HepG2 (cell line): Measurements from ENCODE around the gene DCST2. TPM values are rescaled to one million over a fixed set of nuclear protein-coding genes. Genes with fewer than 3 reads are reported as not detected.

Experiments used
- CENPT ChIP-seq: sonication (generic); formaldehyde crosslinking; IDR thresholded peaks from 2 replicates; pipeline ENCODE4 v1.8.0; 2022; ENCODE audit warnings: low read depth, mild to moderate bottlenecking, moderate library complexity, missing genetic modification reagents
- FOSL2 ChIP-seq: sonication (generic); formaldehyde crosslinking; IDR thresholded peaks from 2 replicates; pipeline ENCODE4 v1.4.0; 2020; ENCODE audit warnings: missing genetic modification reagents
- KDM4B ChIP-seq: sonication (generic); formaldehyde crosslinking; IDR thresholded peaks from 2 replicates; pipeline ENCODE4 v1.4.0; 2020; ENCODE audit warnings: missing genetic modification reagents
- MEIS2 ChIP-seq: sonication (generic); formaldehyde crosslinking; IDR thresholded peaks from 2 replicates; pipeline ENCODE4 v1.9.0; 2021; ENCODE audit warnings: mild to moderate bottlenecking, missing genetic modification reagents
- MXD4 ChIP-seq: IDR thresholded peaks from 2 replicates; pipeline ENCODE4 v1.6.1; 2016; ENCODE audit warnings: mild to moderate bottlenecking, missing biosample characterization, missing genetic modification reagents
- SMARCC2 ChIP-seq: fragments of 450-650 bp; IDR thresholded peaks from 2 replicates; pipeline ENCODE4 v1.6.1; 2017; ENCODE audit warnings: antibody characterized with exemption, mild to moderate bottlenecking
- SMC3 ChIP-seq: IDR thresholded peaks from 2 replicates; pipeline ENCODE4 v1.6.1; 2011; ENCODE audit warnings: low read length, improper control_type of control experiment
- SSRP1 ChIP-seq: IDR thresholded peaks from 2 replicates; pipeline ENCODE4 v1.6.1; 2016; ENCODE audit warnings: control low read depth
- THYN1 ChIP-seq: sonication (generic); formaldehyde crosslinking; IDR thresholded peaks from 2 replicates; pipeline ENCODE4 v1.8.1; 2023; ENCODE audit warnings: low read depth, mild to moderate bottlenecking, moderate library complexity, missing genetic modification reagents, borderline replicate concordance
- TMF1 ChIP-seq: sonication (generic); formaldehyde crosslinking; IDR thresholded peaks from 2 replicates; pipeline ENCODE4 v1.8.1; 2022; ENCODE audit warnings: low read depth, missing genetic modification reagents
- ZBTB44 ChIP-seq: sonication (generic); formaldehyde crosslinking; IDR thresholded peaks from 2 replicates; pipeline ENCODE4 v1.4.0; 2020; ENCODE audit warnings: missing genetic modification reagents
- ZC3H13 ChIP-seq: sonication (generic); formaldehyde crosslinking; IDR thresholded peaks from 2 replicates; pipeline ENCODE4 v1.8.1; 2023; ENCODE audit warnings: mild to moderate bottlenecking, missing genetic modification reagents, moderate library complexity
- ZEB1 ChIP-seq: IDR thresholded peaks from 2 replicates; pipeline ENCODE4 v1.6.1; 2012; ENCODE audit warnings: mild to moderate bottlenecking, low read depth, inconsistent platforms; ENCODE audit not compliant: insufficient replicate concordance
- ZFX ChIP-seq: sonication (generic); formaldehyde crosslinking; IDR thresholded peaks from 2 replicates; pipeline ENCODE4 v1.4.0; 2020; ENCODE audit warnings: mild to moderate bottlenecking, low read depth, missing genetic modification reagents, moderate library complexity
- ZFY ChIP-seq: sonication (generic); formaldehyde crosslinking; IDR thresholded peaks from 2 replicates; pipeline ENCODE4 v1.4.0; 2020; ENCODE audit warnings: missing genetic modification reagents
- ZNF20 ChIP-seq: sonication (generic); formaldehyde crosslinking; IDR thresholded peaks from 2 replicates; pipeline ENCODE4 v1.4.0; 2020; ENCODE audit warnings: mild to moderate bottlenecking, moderate library complexity, missing genetic modification reagents
- ZNF546 ChIP-seq: sonication (generic); formaldehyde crosslinking; conservative IDR thresholded peaks from 2 replicates; pipeline ENCODE4 v1.8.1; 2023; ENCODE audit warnings: mild to moderate bottlenecking, missing genetic modification reagents
- ZNF567 ChIP-seq: sonication (generic); formaldehyde crosslinking; IDR thresholded peaks from 2 replicates; pipeline ENCODE4 v1.8.1; 2023; ENCODE audit warnings: mild to moderate bottlenecking, missing genetic modification reagents, borderline replicate concordance
- ZSCAN12 ChIP-seq: sonication (generic); formaldehyde crosslinking; IDR thresholded peaks from 2 replicates; pipeline ENCODE4 v1.9.0; 2021; ENCODE audit warnings: mild to moderate bottlenecking, missing genetic modification reagents
- polyA plus RNA-seq, 8 experiments: library from polyadenylated mRNA; depleted of rRNA in 3 of 8; stranded (reverse) in 7 of 8; unstranded in 1 of 8; fragments of >200 nt; fragmentation: Illumina TruSeq in 4 of 8; extraction: Trizol in 4 of 8; gene quantifications; 2 replicates each; pipeline versions ENCODE4 v1.2.1 to v1.2.3, GENCODE V29; 2011 to 2016; ENCODE audit warnings: low read depth in 4 of 8, missing spikeins in 1 of 8, mixed read lengths in 1 of 8; ENCODE audit not compliant: insufficient read depth in 1 of 8
- total RNA-seq, 5 experiments: library from RNA; depleted of rRNA; stranded (reverse); fragments of >200 nt; fragmentation: Illumina TruSeq; extraction: Trizol; gene quantifications; 2 replicates each; pipeline ENCODE4 v1.2.3, GENCODE V29; 2016; ENCODE audit warnings: low read depth in 1 of 5
- TF ChIP-seq, protein P1 (sequence below): IDR thresholded peaks from 2 replicates; pipeline ENCODE4 v1.6.1; 2016; ENCODE audit warnings: low read depth, missing genetic modification reagents, missing compliant biosample characterization
- TF ChIP-seq, protein P2 (sequence below): sonication (generic); formaldehyde crosslinking; conservative IDR thresholded peaks from 2 replicates; pipeline ENCODE4 v1.4.0; 2020; ENCODE audit warnings: mild to moderate bottlenecking, missing genetic modification reagents, moderate library complexity

DCST2 gene
- total and polyA plus RNA-seq, 2 of the 13 experiments (the other 11 are each of a cell fraction or from before 2014, with no cell fraction given) = 0.74 TPM; not detected in 1

- TF ChIP-seq ZNF20 (CRISPR knock-in tag) (no peak), SMARCC2 (no peak), CENPT (CRISPR knock-in tag) (no peak), THYN1 (CRISPR knock-in tag) (no peak), MEIS2 (CRISPR knock-in tag) (no peak), ZEB1 (no peak), TMF1 (CRISPR knock-in tag) (no peak), ZNF546 (0 out of 2 replicates have a peak, but pooled peaks have one; percentile 2), ZFY (no peak), SMC3 (no peak), ZC3H13 (CRISPR knock-in tag) (no peak), SSRP1 (CRISPR knock-in tag) (no peak), MXD4 (CRISPR knock-in tag) (no peak), ZSCAN12 (CRISPR knock-in tag) (peak; percentile 71; the same call in 1 of the 2 replicates), ZFX (CRISPR knock-in tag) (no peak; the same call in 1 of the 2 replicates), ZBTB44 (CRISPR knock-in tag) (no peak), FOSL2 (CRISPR knock-in tag) (no peak), KDM4B (CRISPR knock-in tag) (0 out of 2 replicates have a peak, but pooled peaks have one; percentile 1), ZNF567 (no peak)
- TF ChIP-seq, protein P1, sequence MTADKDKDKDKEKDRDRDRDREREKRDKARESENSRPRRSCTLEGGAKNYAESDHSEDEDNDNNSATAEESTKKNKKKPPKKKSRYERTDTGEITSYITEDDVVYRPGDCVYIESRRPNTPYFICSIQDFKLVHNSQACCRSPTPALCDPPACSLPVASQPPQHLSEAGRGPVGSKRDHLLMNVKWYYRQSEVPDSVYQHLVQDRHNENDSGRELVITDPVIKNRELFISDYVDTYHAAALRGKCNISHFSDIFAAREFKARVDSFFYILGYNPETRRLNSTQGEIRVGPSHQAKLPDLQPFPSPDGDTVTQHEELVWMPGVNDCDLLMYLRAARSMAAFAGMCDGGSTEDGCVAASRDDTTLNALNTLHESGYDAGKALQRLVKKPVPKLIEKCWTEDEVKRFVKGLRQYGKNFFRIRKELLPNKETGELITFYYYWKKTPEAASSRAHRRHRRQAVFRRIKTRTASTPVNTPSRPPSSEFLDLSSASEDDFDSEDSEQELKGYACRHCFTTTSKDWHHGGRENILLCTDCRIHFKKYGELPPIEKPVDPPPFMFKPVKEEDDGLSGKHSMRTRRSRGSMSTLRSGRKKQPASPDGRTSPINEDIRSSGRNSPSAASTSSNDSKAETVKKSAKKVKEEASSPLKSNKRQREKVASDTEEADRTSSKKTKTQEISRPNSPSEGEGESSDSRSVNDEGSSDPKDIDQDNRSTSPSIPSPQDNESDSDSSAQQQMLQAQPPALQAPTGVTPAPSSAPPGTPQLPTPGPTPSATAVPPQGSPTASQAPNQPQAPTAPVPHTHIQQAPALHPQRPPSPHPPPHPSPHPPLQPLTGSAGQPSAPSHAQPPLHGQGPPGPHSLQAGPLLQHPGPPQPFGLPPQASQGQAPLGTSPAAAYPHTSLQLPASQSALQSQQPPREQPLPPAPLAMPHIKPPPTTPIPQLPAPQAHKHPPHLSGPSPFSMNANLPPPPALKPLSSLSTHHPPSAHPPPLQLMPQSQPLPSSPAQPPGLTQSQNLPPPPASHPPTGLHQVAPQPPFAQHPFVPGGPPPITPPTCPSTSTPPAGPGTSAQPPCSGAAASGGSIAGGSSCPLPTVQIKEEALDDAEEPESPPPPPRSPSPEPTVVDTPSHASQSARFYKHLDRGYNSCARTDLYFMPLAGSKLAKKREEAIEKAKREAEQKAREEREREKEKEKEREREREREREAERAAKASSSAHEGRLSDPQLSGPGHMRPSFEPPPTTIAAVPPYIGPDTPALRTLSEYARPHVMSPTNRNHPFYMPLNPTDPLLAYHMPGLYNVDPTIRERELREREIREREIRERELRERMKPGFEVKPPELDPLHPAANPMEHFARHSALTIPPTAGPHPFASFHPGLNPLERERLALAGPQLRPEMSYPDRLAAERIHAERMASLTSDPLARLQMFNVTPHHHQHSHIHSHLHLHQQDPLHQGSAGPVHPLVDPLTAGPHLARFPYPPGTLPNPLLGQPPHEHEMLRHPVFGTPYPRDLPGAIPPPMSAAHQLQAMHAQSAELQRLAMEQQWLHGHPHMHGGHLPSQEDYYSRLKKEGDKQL = no peak
- TF ChIP-seq, protein P2, sequence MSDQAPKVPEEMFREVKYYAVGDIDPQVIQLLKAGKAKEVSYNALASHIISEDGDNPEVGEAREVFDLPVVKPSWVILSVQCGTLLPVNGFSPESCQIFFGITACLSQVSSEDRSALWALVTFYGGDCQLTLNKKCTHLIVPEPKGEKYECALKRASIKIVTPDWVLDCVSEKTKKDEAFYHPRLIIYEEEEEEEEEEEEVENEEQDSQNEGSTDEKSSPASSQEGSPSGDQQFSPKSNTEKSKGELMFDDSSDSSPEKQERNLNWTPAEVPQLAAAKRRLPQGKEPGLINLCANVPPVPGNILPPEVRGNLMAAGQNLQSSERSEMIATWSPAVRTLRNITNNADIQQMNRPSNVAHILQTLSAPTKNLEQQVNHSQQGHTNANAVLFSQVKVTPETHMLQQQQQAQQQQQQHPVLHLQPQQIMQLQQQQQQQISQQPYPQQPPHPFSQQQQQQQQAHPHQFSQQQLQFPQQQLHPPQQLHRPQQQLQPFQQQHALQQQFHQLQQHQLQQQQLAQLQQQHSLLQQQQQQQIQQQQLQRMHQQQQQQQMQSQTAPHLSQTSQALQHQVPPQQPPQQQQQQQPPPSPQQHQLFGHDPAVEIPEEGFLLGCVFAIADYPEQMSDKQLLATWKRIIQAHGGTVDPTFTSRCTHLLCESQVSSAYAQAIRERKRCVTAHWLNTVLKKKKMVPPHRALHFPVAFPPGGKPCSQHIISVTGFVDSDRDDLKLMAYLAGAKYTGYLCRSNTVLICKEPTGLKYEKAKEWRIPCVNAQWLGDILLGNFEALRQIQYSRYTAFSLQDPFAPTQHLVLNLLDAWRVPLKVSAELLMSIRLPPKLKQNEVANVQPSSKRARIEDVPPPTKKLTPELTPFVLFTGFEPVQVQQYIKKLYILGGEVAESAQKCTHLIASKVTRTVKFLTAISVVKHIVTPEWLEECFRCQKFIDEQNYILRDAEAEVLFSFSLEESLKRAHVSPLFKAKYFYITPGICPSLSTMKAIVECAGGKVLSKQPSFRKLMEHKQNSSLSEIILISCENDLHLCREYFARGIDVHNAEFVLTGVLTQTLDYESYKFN = peak; percentile 33; the same call in 1 of the 2 replicates
Measured at GRCh38 chr1:154974808-154975408, 58.7 kb downstream of the DCST2 start (continued).
